Testis (tissue), 2 donors: ENCODE results near the gene VAV2.

Experiments
- POLR2A ChIP-seq: fragments of 450-650 bp; IDR thresholded peaks from one replicate; pipeline ENCODE4 v1.6.1; 2017; ENCODE audit warnings: antibody characterized with exemption, mild to moderate bottlenecking, moderate library complexity
- TF ChIP-seq, protein P1 (sequence below), 3 experiments: fragments of 450-650 bp in 2 of 3; fragments of 200-600 bp in 1 of 3; sonication (generic) in 1 of 3; IDR thresholded peaks; one replicate each; pipeline ENCODE4 v1.5.1; 2016 to 2019; ENCODE audit warnings: antibody characterized with exemption in 3 of 3, mild to moderate bottlenecking in 2 of 3, moderate library complexity in 1 of 3

DNA sequence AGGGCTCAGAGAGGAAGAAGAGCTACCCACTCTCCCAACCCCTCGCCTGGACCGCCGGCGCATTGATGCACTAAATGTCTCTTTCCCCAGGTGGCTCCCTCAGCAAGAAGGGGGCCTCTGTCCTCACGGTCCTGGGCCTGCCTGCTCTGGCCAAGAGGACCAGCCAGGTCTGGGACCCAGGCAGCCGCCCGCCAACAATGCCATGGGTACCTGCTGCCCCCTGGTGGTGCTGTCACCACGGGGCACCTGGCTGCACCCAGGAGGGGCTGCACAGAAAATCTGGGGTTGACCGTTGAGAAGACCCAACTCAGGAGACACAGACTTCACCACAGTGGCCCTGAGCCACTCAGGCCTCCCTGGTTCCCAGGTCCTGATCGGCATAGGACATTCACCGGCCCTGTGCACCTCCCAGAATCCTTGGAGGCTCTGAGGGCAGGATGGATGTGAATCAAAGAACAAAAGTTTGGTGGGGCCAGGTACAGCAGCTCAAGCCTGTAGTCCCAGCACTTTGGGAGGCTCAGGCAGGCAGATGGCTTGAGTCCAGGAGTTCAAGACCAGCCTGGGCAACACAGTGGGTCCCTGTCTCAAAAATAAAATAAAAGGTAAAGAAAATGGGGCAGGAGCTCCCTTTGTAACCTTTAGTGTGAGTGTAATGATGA is 2.4 kb upstream of the VAV2 start:
- TF ChIP-seq, protein P1, sequence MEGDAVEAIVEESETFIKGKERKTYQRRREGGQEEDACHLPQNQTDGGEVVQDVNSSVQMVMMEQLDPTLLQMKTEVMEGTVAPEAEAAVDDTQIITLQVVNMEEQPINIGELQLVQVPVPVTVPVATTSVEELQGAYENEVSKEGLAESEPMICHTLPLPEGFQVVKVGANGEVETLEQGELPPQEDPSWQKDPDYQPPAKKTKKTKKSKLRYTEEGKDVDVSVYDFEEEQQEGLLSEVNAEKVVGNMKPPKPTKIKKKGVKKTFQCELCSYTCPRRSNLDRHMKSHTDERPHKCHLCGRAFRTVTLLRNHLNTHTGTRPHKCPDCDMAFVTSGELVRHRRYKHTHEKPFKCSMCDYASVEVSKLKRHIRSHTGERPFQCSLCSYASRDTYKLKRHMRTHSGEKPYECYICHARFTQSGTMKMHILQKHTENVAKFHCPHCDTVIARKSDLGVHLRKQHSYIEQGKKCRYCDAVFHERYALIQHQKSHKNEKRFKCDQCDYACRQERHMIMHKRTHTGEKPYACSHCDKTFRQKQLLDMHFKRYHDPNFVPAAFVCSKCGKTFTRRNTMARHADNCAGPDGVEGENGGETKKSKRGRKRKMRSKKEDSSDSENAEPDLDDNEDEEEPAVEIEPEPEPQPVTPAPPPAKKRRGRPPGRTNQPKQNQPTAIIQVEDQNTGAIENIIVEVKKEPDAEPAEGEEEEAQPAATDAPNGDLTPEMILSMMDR (IDR thresholded peaks at IDR 0.05), result peak; percentile 98 to 99 (median 98)
- TF ChIP-seq POLR2A, result no peak
